GM12892 (cell line): ENCODE data around the gene PHF20.

ENCODE experiments used
- POLR2A ChIP-seq: IDR thresholded peaks from 2 replicates; pipeline ENCODE4 v1.6.1; 2011; ENCODE audit warnings: low read depth, low read length, control low read depth
- TAF1 ChIP-seq: IDR thresholded peaks from 2 replicates; pipeline ENCODE4 v1.6.1; 2011; ENCODE audit warnings: low read depth, mild to moderate bottlenecking, control low read depth, low read length, borderline replicate concordance

GRCh38 chr20:35908007-35908406 is 136.2 kb downstream of the PHF20 start:
- TF ChIP-seq POLR2A (no peak), TAF1 (no peak)
